ENCODE results near the gene MTF1.
"Not testable (repeated sequence)": the region's sequence is repeated elsewhere in the genome, so short reads cannot be mapped to it uniquely, and the experiment has no call there.

Gene MTF1

DNA sequence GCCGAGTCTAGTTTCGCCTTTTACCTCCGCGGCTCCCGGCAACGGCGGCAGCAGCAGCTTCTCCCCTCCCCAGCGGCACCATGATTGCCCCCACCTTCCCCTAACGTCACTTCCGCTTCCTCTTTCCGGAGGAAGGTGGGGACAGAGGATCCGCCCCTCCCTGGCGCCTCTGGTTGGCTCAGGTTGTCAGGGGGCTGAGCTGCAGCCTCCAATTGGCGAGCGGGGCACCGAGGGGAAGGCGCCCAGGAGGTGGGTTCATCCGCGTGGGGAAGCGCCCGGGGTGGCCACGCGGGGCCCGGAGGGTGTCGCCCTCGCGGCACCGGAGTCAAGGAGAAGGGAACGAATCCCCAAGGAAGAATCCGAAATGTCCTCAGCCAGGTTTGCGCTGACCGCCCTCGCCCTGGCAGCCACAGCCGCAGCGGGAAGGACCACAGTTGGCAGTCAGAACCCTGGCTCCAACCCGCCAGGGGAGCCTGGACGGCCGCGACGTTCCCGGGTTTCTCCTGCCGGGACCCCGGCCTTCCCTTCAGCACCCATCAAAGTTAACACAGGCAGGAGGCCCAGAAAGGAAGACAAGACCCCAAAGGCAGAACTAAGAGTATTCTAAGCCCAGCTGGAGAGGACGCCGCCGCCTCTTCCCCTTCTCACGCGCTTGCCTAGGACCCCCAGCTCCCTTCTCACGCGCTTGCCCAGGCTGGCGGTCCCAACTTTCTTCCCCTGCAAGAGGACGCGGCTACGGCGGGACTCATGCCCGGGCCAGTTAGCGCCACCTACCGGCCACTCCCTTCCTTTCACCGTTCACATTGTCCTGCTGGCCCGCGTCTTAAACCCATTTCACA is at the start of gene MTF1:
Gene MTF1 (minus strand): TSS at position 86 of the 839 bp plus-strand sequence. CDS start 1,934 bp downstream, outside the sequence.
- DNase-seq, result peak; percentile 89 to 90

DNA sequence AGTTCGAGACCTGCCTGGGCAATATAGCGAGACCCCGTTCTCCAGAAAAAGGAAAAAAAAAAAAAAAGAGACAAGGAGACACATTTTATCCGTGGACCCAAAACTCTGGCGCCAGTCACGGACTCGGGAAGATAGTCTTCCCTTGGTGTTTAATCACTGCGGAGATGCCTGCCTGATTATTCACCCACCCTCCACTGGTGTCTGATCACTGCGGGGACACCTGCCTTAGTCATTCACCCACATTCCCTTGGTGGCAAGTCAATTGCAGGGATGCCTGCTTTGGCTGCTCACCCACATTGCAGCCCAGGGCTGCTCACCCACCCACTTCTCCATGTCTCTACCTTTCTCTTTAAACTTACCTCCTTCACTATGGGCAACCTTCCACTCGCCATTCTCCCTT is 49.1 kb upstream of the MTF1 start:
- DNase-seq, result not testable (repeated sequence)

DNA sequence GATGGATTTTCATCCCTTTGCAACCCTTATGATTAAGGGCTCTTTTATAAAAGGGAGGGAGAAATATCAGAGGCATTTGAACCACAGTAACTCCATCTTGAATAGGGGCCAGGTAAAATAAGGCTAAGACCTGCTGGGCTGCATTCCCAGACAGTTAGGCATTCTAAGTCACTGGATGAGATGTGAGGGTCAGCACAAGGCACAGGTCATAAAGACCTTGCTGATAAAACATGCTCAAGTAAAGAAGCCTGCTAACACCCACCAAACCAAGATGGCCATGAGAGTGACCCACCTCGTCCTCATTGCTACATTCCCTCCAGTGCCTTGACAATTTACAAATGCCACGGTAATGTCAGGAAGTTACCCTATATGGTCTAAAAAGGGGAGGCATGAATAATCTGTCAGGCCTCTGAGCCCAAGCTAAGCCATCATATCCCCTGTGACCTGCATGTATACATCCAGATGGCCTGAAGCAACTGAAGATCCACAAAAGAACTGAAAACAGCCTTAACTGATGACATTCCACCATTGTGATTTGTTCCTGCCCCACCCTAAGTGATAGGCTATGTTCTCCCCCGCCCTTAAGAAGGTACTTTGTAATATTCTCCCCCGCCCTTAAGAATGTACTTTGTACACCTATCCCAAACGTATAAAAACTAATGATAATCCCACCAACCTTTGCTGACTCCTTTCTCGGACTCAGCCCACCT is 48.2 kb upstream of the MTF1 start:
- DNase-seq, result not testable (repeated sequence)

DNA sequence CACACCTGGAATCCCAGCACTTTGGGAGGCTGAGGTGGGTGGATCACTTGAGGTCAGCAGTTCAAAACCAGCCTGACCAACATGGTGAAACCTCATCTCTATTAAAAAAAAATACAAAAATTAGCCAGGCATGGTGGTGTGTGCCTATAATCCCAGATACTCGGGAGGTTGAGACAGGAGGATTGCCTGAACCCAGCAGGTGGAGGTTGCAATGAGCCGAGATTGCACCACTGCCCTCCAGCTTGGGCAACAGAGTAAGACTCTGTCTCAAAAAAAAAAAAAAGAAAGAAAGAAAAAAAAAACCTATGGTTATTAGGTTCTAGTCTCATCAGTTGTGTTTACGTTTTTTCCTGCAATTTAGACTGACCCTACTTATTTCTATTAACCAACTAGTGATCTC is 47.2 kb upstream of the MTF1 start:
- DNase-seq, result not testable (repeated sequence)

DNA sequence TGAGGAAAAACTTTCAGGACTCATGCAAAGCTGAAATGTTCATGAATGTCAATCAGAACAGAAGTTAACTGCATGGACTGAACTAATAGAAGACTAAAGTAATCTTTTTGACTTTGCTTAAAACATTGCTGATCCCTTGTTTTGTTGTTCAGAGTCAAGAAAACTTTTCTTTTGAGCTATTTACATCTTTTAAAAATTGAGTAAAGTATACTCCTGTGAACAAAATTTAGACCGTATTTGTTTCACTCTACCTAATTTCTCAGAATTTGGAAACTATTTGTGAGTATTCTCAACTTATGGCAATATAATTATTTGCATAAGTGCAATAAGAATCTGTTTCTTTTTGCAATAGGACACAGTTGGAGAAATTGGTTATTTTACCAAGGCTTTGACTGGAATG is 46.3 kb upstream of the MTF1 start:
- DNase-seq, result no peak

DNA sequence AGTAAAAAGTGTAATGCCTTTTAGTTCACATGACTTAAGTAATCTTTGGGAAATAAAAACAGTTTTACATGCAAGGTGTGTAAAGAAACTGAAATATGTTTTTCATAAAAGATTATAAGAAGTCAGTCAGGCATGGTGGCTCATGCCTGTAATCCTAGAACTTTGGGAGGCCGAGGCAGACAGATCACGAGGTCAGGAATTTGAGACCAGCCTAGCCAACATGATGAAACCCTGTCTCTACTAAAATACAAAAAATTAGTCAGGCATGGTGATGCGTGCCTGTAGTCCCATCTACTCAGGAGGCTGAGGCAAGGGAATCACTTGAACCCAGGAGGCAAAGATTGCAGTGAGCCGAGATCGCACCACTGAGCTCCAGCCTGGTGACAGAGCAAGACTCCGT is 44.5 kb upstream of the MTF1 start:
- DNase-seq, result not testable (repeated sequence)

DNA sequence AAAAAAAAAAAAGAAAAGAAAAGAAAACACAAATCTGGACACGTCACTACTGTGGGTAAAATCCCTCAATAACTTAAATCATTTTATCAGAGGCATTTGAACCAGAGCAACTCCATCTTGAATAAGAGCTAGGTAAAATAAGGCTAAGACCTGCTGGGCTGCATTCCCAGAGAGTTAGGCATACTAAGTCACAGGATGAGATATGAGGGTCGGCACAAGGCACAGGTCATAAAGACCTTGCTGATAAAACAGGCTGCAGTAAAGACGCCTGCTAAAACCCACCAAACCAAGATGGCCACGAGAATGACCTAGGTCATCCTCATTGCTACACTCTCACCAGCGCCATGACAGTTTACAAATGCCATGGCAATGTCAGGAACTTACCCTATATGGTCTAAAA is 43.6 kb upstream of the MTF1 start:
- DNase-seq, result no peak

DNA sequence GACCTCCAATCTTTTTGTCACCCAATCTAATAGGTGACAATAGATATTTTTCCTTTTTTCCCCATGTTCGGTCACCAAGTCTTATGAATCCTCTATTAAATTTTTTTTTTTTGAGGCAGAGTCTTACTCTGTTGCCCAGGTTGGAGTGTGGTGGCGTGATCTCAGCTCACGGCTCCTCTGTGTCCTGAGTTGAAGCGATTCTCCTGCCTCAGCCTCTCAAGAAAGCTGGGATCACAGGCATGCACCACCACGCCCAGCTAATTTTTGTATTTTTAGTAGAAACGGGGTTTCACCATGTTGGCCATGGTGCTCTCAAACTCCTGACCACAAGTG is 42.5 kb upstream of the MTF1 start:
- DNase-seq, result no peak

DNA sequence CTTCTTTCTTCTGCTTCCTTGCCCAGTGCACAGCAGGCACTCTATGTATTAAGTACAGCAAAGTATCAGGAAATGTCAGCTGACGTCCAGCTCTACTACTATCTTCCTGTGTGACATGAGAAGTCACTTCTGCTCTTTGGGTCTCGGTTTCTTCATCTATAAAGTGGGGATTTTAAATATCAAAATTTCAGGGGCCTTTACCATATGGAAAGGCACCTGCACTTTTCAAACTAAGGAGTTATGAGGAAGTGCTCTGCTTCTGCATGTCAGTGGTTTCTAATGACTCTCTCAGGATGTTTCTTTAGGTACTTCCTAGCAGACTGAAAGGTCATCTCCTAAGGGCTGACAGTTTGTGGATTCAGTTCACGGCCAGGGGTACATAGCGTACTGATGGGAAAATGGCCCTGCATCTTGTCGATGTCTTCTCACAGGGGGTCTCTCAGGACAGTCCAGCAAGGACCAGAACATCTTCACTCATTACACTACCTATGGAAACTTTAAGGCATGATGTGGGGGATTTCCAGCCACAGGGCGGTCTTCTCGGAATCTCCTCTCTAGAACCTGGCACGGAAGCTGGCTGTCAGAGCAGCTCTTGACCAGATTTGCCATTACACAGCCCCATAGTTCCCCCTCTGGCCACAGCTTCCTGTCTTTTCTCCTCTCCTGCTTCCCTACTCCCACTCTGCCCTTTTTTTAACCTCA is 42.0 kb upstream of the MTF1 start:
- DNase-seq, result no peak

DNA sequence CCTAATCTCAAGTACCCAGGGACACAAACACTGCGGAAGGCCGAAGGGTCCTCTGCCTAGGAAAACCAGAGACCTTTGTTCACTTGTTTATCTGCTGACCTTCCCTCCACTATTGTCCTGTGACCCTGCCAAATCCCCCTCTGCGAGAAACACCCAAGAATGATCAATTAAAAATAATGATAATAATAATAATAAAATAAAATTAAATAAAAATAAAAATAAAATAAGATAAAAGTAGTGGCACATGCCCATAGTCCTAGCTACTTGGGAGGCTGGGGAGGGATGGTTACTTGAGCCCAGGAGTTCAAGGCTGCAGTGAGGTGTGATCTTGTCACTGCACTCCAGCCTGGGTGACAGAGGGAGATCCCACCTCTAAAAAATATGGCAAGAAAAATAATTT is 38.2 kb upstream of the MTF1 start:
- not testable (repeated sequence) for DNase-seq

DNA sequence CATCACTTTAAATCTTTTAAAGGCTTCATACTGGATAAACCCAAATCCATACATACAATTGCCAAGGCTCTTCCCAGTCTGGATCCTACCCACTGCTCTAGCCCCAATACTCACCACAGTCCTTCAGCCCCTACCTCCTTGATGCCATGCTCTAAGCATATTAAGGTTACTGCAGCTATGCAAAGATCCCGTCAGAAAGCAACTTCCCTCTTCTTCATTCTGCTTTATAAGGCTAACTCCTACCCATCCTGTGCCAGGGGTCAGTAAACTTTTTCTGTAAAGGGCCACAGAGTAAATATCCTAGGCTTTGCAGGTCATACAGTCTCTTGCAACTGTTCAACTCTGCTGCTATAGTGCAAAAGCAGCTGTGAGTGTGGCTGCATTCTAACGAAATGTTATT is 34.3 kb upstream of the MTF1 start:
- DNase-seq, result no peak

DNA sequence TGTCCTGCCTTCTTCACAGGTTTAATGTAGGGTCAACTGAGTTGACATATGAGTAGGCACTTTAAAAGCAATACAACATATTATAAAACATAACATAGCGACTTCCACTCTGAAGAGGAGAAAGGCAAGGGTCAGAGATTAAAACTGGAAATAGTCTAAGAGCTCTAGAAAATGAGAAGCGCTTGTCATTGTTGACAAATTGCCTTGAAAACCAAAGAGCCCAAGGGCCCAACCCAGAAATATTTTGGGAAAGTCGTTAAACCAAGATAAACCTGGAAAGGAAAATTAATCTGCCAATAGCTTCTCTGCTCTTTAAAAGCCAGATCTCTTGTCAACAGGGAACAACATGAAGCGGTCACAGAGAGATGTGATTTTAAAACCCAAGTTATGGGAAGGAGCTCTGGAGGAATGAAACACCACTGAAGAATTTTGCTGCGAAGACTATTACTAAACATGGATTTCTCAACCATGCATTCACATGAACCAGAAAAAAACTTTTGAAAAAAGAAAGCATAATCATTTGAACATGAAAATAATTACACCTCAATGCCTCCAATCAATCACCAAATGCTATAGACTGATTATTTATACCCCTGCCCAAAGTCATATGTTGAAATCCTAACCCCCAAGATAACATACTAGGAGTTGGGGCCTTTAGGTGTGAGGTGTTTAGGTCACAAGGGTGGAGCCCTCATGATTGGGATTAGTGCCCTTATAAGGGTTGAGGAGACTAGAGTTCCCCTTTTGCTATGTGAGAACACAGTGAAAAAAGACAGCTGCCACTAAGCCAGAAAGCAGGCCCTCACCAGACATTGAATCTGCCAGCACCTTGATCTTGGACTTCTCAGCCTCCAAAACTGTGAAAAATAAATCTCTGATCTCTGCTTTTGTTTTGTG is 33.0 kb upstream of the MTF1 start:
- no peak for DNase-seq

DNA sequence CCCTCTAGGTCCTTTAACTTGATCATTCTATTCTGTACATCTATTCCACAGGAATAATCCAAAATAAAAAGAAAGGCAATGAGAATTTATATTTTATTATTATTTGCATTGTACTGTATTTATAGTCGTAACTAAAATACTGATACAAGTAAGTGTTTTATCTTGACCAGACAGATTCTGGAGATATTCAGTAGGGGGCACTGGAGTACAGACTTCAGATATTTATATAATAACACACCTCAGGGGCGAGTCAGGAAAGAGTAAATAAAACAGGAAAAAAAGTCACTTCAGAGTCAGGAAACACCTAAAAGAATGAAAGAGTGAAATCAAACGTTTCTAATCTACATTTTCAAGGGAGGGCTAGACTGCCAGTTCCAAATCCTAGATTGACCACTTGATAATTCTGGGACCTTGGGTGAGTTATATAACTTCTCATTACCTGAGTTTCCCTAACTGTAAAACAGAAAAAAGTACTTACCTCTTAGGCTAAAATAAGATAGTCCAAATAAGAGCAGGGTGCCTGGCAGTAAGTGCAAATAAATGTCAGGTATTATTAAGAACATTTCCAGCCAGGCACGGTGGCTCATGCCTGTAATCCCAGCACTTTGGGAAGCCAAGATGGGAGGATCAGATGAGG is 31.1 kb upstream of the MTF1 start:
- DNase-seq, result peak in 1 of 2 donors; percentile 69

DNA sequence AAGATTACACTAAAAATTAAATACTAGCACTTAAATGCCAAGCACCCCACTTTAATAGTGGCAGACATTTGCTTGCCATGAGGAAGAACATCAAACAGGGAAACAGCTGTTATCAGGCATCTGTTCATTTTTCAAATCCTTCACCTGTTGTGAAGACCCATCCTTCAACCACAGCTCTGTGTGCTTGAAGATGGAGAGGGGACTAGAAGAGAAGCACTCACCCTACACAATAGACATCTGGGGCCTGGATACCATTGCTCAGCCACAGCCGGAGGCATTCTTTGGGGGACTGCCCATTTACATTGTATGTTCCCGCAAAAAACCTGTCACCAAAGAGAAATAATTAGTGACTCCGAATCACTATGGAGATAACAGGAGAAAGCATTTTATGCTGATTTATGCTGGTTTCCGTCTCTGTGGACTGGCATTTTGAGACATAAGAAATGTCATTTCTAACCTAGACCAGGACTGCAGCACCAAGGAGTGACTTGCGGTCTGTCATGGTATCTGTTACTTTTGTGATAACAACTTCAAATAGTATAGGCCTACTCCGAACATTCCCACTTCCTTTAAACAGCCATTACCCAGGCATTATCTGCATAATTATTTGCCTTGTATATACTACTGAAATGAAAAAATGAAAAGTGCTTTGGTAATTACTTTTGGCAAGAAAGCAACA is 28.8 kb upstream of the MTF1 start:
- DNase-seq, result no peak

DNA sequence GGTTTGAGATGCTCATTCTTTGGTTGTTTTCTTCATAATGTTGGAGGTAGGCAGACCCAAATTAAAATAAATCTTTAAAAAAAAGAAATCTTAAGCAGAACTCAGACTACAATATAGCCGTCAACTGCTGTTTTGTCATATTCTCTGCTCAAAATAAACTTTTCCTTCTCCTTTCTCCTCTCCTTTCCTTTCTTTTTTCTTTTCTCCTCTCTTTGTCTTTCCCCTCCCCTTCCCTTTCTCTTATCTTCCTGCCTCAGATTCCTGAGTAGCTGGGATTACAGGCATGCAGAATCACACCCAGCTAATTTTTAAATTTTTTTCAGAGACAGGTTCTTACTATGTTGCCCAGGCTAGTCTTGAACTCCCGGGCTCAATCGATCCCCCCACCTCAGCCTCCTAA is 24.8 kb upstream of the MTF1 start:
- DNase-seq, result no peak

DNA sequence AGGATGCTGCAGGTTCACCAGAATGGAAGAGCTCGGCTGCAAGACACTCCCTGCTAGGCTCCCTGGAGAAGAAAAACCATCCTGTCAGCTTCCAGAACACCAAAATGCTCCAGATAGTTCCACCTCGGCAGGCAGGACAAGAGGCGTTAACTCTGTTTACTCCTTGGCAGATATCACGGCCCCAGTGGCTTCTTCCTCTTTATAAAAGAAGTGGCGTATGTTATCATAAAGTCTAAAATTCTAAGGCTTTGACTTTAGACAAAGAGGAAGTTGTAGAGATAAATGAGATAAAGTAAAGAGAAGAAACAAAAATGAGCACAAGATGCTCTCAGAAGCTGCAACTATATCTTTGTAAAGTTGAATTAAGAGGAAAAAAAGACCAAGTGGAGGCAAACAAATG is 24.3 kb upstream of the MTF1 start:
- DNase-seq, result peak in 1 of 2 donors; percentile 32

DNA sequence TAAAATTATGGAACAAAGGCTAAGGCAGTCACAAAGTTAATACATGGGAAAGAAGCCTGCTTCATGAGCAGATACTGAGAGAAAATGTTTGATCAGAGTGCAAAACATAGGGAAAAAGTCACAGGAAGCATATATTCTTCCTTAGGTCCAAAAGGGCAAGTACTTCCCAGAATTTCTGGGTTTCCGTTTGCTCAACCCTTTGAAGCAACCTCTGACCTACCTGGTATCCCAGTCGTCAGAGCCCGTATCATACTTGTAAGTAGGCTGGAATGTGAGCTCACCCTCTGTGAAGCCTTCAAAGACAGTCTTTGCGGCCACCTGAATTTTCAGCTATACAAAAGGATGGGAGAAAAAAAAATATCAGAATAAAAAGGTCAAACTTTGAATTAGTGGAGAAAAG is 20.5 kb upstream of the MTF1 start:
- no peak for DNase-seq

DNA sequence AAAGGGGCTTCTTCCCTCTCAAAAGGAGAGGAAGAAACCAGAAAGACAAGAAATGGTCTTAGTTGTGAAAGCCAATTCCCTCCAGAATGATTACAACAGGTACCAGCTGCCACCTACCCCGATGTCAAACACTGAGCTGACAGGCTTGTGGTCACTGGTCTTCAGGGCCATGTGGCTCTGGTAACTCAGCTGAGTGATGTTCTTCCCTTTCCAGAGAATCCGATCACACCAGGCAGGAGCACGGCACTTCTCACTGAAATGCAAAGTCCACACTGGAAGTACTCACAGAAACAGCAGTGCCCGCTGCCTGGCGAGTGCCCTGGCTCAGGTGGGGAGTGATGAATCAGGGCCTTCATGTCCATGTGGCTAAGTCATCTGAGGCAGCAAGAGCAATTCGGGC is 18.7 kb upstream of the MTF1 start:
- DNase-seq, result no peak

DNA sequence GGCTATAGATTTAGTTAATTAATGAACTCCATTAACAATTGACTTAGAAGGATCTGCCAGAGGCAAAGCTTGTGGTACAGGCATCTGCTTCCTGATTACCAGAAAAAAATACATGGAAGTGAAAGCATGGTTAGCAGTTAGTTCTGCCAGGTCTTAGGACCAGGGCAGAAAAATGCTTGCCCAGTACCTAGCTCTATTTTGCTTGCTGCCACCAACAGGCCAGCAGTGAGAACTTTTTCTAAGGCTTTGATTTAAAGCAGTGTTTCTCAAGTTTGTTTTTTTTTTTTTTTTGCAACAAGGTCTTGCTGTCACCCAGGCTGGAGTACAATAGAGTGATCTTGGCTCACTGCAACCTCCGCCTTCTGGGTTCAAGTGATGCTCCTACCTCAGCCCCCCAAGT is 16.4 kb upstream of the MTF1 start:
- DNase-seq, result no peak

DNA sequence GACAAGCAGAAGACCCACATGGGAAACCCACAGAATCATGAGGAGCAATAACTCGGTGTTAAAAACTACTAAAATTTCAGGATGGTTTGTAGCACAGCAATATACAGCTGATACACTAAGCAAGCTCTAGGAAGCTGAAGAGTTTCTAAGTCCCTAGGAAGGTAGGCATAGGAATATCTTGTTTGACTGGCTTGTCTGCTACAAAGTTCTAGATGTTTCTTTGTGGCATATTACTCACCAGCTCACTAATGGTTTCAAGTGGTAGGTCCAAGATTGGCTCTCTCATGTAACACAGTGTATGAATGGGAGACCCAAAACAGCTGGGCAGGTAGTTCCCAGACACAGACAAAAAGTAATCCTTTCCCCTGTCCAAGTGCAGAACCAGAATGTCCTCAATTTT is 13.3 kb upstream of the MTF1 start:
- DNase-seq, result no peak

DNA sequence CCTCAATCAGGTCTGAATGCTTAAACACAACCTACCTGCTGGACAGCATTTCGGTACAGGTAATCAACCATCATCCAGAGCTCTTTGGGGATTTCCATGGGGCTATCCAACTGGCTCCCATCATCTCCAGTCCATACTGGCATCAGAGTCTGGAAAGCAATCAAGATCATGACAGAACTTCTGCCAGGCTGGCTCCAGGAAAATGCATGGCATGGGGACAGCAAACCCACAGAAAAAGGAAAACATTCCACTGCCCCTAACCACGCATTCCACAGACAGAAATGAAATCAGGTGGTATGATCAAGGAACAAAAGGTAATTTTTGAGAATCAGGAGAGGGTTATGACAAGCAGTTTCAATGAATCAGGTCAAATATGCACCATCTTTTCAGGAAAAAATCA is 9.1 kb upstream of the MTF1 start:
- no peak for DNase-seq

DNA sequence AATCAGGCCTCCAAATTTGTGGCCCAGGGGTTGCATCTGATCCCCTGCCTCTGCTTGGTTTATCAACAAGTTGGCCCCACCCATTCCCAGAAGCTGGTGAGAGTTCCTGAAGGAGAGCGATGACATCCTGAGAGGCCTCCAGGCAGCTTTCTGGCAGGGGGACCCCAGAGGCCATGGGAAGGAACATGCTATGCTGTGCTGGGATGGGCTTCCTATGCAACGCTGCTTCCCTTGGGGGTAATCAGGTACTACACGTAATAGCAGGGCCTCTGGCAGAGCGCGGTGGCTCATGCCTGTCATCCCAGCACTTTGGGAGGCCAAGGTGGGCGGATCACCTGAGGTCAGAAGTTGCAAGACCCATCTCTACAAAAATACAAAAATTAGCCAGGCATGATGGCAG is 8.4 kb upstream of the MTF1 start:
- DNase-seq, result no peak
